Suprapubic skin (tissue), 4 donors: ENCODE measurements around the gene SLC37A2.

Experiments used
- CTCF ChIP-seq, 2 donors: fragments of 200-600 bp in 1 of 2; fragments of 450-650 bp in 1 of 2; sonication (generic) in 1 of 2; IDR thresholded peaks; one replicate each; pipeline ENCODE4 v1.5.1; 2016 to 2019; ENCODE audit warnings: antibody characterized with exemption in 2 of 2, mild to moderate bottlenecking in 1 of 2, moderate library complexity in 1 of 2
- EP300 ChIP-seq: sonication (generic); formaldehyde crosslinking; IDR thresholded peaks from one replicate; pipeline ENCODE4 v1.6.1; 2017; ENCODE audit warnings: antibody characterized with exemption
- POLR2A ChIP-seq, 2 donors: fragments of 450-650 bp; IDR thresholded peaks; one replicate each; pipeline ENCODE4 v1.6.1; 2017; ENCODE audit warnings: antibody characterized with exemption in 2 of 2, mild to moderate bottlenecking in 2 of 2, moderate library complexity in 2 of 2
- POLR2AphosphoS5 ChIP-seq, 3 donors: sonication (generic); formaldehyde crosslinking; IDR thresholded peaks; one replicate each; pipeline ENCODE4 v1.6.1; 2017; ENCODE audit warnings: antibody characterized with exemption in 3 of 3

GRCh38 chr11:125025968-125026367 is 37.1 kb upstream of the SLC37A2 start:
- TF ChIP-seq CTCF (IDR thresholded peaks at IDR 0.05) (no peak), POLR2A (IDR thresholded peaks at IDR 0.05) (no peak), EP300 (no peak), POLR2AphosphoS5 (IDR thresholded peaks at IDR 0.05) (no peak)
